HEK293 (cell line): ENCODE results near the gene EFCAB11.
"Not testable (repeated sequence)": the region's sequence is repeated elsewhere in the genome, so short reads cannot be mapped to it uniquely, and the experiment has no call there.

Source experiments
- CTCF ChIA-PET: fragments of 350-600 bp; formaldehyde crosslinking; extraction: SDS; loops from one replicate; lab custom pipeline; 2021; ENCODE audit warnings: antibody characterized with exemption; lab: Yijun Ruan, JAX
- POLR2A ChIA-PET: fragments of 300-600 bp; formaldehyde crosslinking; extraction: SDS; loops from one replicate; lab custom pipeline; 2020; ENCODE audit warnings: antibody characterized with exemption, inconsistent platforms; lab: Yijun Ruan, JAX
- H3K27ac ChIP-seq: fragments of 200-500 bp; sonication (Bioruptor generic); 2 replicates; pipeline ENCODE4 v1.5.1; 2014; ENCODE audit warnings: low read depth, low read length, control low read depth, inconsistent platforms; ENCODE audit errors: extremely low read depth
- H3K36me3 ChIP-seq, 2 experiments: fragments of 200-500 bp in 1 of 2; sonication (Bioruptor generic) in 1 of 2; 1 replicate in 1 of 2; 2 replicates in 1 of 2; pipeline ENCODE4 v1.5.1; 2014 to 2017; ENCODE audit warnings: inconsistent platforms in 2 of 2, low read length in 2 of 2; ENCODE audit not compliant: control insufficient read depth in 2 of 2, insufficient read depth in 1 of 2
- H3K4me1 ChIP-seq: fragments of 200-500 bp; sonication (Bioruptor generic); 2 replicates; pipeline ENCODE4 v1.5.1; 2014; ENCODE audit warnings: mild to moderate bottlenecking, low read length, inconsistent platforms; ENCODE audit not compliant: control insufficient read depth, insufficient read depth
- H3K4me3 ChIP-seq: 2 replicates; pipeline ENCODE4 v1.5.1; 2011; ENCODE audit warnings: low read depth, mild to moderate bottlenecking, control low read depth, low read length, moderate library complexity
- H3K9me3 ChIP-seq: fragments of 200-500 bp; sonication (Bioruptor generic); 2 replicates; pipeline ENCODE4 v1.5.1; 2014; ENCODE audit warnings: low read depth, low read length, inconsistent platforms; ENCODE audit not compliant: control insufficient read depth, insufficient read depth
- KLF7 ChIP-seq: fragments of 450-650 bp; formaldehyde crosslinking; IDR thresholded peaks from 2 replicates; pipeline ENCODE4 v1.5.1; 2016; ENCODE audit warnings: missing biosample characterization, missing genetic modification characterization, borderline replicate concordance
- KLF9 ChIP-seq: fragments of 450-650 bp; formaldehyde crosslinking; IDR thresholded peaks from 2 replicates; pipeline ENCODE4 v1.5.1; 2016; ENCODE audit warnings: missing biosample characterization, missing genetic modification characterization, low read depth
- SETDB1 ChIP-seq: IDR thresholded peaks from one replicate; pipeline ENCODE4 v1.6.1; 2017; ENCODE audit warnings: mild to moderate bottlenecking, low read length, moderate library complexity, mixed read lengths; ENCODE audit not compliant: insufficient read length
- SP2 ChIP-seq: fragments of 450-650 bp; formaldehyde crosslinking; IDR thresholded peaks from 2 replicates; pipeline ENCODE4 v1.5.1; 2016; ENCODE audit warnings: missing biosample characterization, missing genetic modification characterization
- ZBTB48 ChIP-seq: fragments of 450-650 bp; formaldehyde crosslinking; IDR thresholded peaks from 2 replicates; pipeline ENCODE4 v1.5.1; 2016; ENCODE audit warnings: missing biosample characterization, missing genetic modification characterization
- ZNF114 ChIP-seq: fragments of 450-650 bp; formaldehyde crosslinking; IDR thresholded peaks from 2 replicates; pipeline ENCODE4 v1.5.0; 2017; ENCODE audit warnings: missing biosample characterization, missing genetic modification characterization
- ZNF155 ChIP-seq: fragments of 450-650 bp; formaldehyde crosslinking; IDR thresholded peaks from 2 replicates; pipeline ENCODE4 v1.5.1; 2016; ENCODE audit warnings: missing biosample characterization, missing genetic modification characterization
- ZNF266 ChIP-seq: fragments of 450-650 bp; formaldehyde crosslinking; IDR thresholded peaks from 2 replicates; pipeline ENCODE4 v1.5.1; 2016; ENCODE audit warnings: missing biosample characterization, missing genetic modification characterization, low read depth
- ZNF274 ChIP-seq, 2 experiments: fragments of 200-500 bp in 1 of 2; fragments of 450-650 bp in 1 of 2; sonication (Bioruptor generic) in 1 of 2; formaldehyde crosslinking in 1 of 2; IDR thresholded peaks; 2 replicates each; pipeline versions ENCODE4 v1.5.1 to v1.6.1; 2014 to 2016; ENCODE audit warnings: borderline replicate concordance in 1 of 2, inconsistent platforms in 1 of 2, low read length in 1 of 2, missing biosample characterization in 1 of 2, missing genetic modification characterization in 1 of 2
- ZNF311 ChIP-seq: fragments of 450-650 bp; formaldehyde crosslinking; IDR thresholded peaks from 2 replicates; pipeline ENCODE4 v1.5.1; 2017; ENCODE audit warnings: missing biosample characterization, missing genetic modification characterization, borderline replicate concordance
- ZNF423 ChIP-seq: fragments of 450-650 bp; formaldehyde crosslinking; IDR thresholded peaks from 2 replicates; pipeline ENCODE4 v1.5.1; 2016; ENCODE audit warnings: missing biosample characterization, missing genetic modification characterization
- ZNF560 ChIP-seq: fragments of 450-650 bp; formaldehyde crosslinking; IDR thresholded peaks from 2 replicates; pipeline ENCODE4 v1.5.1; 2017; ENCODE audit warnings: missing biosample characterization, missing genetic modification characterization, borderline replicate concordance
- ZNF585B ChIP-seq: fragments of 450-650 bp; formaldehyde crosslinking; IDR thresholded peaks from 2 replicates; pipeline ENCODE4 v1.5.1; 2016; ENCODE audit warnings: missing biosample characterization, missing genetic modification characterization
- ZNF701 ChIP-seq: fragments of 450-650 bp; formaldehyde crosslinking; IDR thresholded peaks from 2 replicates; pipeline ENCODE4 v1.5.1; 2016; ENCODE audit warnings: missing biosample characterization, missing genetic modification characterization
- TF ChIP-seq, protein P1 (sequence below): fragments of 450-650 bp; formaldehyde crosslinking; IDR thresholded peaks from 2 replicates; pipeline ENCODE4 v1.5.1; 2016; ENCODE audit warnings: missing biosample characterization, missing genetic modification characterization
- TF ChIP-seq, protein P2 (sequence below): sonication (generic); formaldehyde crosslinking; IDR thresholded peaks from 2 replicates; pipeline ENCODE4 v1.8.1; 2022; ENCODE audit warnings: mild to moderate bottlenecking, moderate library complexity, missing genetic modification reagents
- TF ChIP-seq, protein P3 (sequence below): fragments of 450-650 bp; formaldehyde crosslinking; IDR thresholded peaks from 2 replicates; pipeline ENCODE4; 2016; ENCODE audit warnings: missing biosample characterization, missing genetic modification characterization
- TF ChIP-seq, protein P4 (sequence below): fragments of 450-650 bp; formaldehyde crosslinking; IDR thresholded peaks from 2 replicates; pipeline ENCODE4 v1.5.1; 2017; ENCODE audit warnings: missing biosample characterization, missing genetic modification characterization
- TF ChIP-seq, protein P5 (sequence below): fragments of 450-650 bp; formaldehyde crosslinking; IDR thresholded peaks from 2 replicates; pipeline ENCODE4 v1.5.1; 2016; ENCODE audit warnings: missing biosample characterization, missing genetic modification characterization

Gene EFCAB11

DNA sequence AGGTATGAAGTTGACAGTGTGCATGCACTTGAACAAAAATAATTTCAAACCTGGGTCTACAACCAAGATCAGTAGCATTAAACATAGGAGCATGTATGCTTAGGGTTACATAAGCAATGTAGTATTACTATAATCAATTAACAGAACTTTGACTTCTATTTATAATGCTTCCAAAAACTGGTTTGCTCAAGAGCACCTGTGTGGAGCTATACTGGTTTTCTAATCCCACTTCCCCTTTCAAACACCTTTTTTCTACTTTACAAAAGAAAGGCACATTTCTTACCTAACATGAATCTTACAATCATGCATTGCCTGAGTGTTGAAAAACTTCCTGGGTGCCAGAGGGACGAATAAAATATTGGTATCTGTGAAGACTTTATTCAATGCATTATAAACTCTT is 72.7 kb downstream of the EFCAB11 start:
- no peaks in the 10 kb centered on the region for H3K9me3 ChIP-seq
- no peak overlapping the region for H3K4me3 ChIP-seq
- no peaks in the 10 kb centered on the region for H3K36me3 ChIP-seq
- no peak overlapping the region for H3K27ac ChIP-seq
- CTCF ChIA-PET, result no interaction called here
- TF ChIP-seq ZNF266 (tag by site-specific recombination) (no peak), KLF7 (tag by site-specific recombination) (no peak)
- TF ChIP-seq, protein P1, sequence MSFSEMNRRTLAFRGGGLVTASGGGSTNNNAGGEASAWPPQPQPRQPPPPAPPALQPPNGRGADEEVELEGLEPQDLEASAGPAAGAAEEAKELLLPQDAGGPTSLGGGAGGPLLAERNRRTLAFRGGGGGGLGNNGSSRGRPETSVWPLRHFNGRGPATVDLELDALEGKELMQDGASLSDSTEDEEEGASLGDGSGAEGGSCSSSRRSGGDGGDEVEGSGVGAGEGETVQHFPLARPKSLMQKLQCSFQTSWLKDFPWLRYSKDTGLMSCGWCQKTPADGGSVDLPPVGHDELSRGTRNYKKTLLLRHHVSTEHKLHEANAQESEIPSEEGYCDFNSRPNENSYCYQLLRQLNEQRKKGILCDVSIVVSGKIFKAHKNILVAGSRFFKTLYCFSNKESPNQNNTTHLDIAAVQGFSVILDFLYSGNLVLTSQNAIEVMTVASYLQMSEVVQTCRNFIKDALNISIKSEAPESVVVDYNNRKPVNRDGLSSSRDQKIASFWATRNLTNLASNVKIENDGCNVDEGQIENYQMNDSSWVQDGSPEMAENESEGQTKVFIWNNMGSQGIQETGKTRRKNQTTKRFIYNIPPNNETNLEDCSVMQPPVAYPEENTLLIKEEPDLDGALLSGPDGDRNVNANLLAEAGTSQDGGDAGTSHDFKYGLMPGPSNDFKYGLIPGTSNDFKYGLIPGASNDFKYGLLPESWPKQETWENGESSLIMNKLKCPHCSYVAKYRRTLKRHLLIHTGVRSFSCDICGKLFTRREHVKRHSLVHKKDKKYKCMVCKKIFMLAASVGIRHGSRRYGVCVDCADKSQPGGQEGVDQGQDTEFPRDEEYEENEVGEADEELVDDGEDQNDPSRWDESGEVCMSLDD, result no peak
- POLR2A ChIA-PET, result no interaction called here
- no peaks in the 10 kb centered on the region for H3K4me1 ChIP-seq

DNA sequence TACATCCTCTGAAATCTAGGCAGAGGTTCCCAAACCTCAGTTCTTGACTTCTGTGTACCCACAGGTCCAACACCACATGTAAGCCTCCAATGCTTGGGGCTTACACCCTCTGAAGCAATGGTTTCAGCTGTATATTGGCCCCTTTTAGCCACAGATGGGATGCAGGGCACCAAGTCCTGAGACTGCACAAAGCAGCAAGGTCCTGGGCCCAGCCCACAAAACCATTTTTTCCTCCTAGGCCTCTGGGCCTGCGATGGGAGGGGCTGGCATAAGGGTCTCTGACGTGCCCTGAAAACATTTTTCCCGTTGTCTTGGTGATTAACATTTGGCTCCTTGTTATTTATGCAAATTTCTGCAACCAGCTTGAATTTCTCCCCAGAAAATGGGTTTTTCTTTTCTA is 80.4 kb downstream of the EFCAB11 start:
- CTCF ChIA-PET, H3K27ac ChIP-seq, H3K9me3 ChIP-seq, POLR2A ChIA-PET, H3K36me3 ChIP-seq, H3K4me3 ChIP-seq, H3K4me1 ChIP-seq: not testable (repeated sequence)
- TF ChIP-seq ZNF585B (tag by site-specific recombination) (peak; percentile 99), SETDB1 (peak; percentile 54)

DNA sequence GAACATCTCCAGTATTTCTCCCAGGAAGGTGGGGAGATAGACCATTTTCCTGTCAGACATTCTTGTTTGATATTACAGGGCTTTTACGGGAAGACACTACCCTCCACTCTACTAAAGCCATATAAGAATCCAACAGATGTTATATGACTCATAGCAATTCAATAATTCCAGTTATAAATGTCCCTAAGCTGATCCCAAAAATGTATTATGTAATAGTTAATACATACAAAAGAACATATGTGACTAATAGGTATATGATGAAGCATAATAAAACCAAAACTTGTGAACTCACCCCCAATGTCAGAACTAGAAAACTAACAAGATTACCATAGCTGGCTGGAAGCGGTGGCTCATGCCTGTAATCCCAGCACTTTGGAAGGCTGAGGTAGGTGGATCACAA is 84.2 kb downstream of the EFCAB11 start:
- TF ChIP-seq ZNF155 (no peak), KLF9 (no peak), ZNF114 (no peak), ZNF701 (tag by site-specific recombination) (no peak), ZNF560 (tag by site-specific recombination) (no peak)
- TF ChIP-seq, protein P2, sequence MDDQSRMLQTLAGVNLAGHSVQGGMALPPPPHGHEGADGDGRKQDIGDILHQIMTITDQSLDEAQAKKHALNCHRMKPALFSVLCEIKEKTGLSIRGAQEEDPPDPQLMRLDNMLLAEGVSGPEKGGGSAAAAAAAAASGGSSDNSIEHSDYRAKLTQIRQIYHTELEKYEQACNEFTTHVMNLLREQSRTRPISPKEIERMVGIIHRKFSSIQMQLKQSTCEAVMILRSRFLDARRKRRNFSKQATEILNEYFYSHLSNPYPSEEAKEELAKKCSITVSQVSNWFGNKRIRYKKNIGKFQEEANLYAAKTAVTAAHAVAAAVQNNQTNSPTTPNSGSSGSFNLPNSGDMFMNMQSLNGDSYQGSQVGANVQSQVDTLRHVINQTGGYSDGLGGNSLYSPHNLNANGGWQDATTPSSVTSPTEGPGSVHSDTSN (CRISPR knock-in tag), result no peak
- no peak overlapping the region for H3K4me3 ChIP-seq
- H3K9me3 ChIP-seq, result no peaks in the 10 kb centered on the region
- ChIA-PET POLR2A (no interaction called here), CTCF (interaction anchor here (0.6 to 0.7 kb wide), 2 partner anchors 18 to 583 kb away, joined by 3 to 4 read pairs; no protein-coding TSS in a partner anchor)
- H3K4me1 ChIP-seq, result no peaks in the 10 kb centered on the region
- no peaks in the 10 kb centered on the region for H3K36me3 ChIP-seq
- H3K27ac ChIP-seq, result no peak overlapping the region

DNA sequence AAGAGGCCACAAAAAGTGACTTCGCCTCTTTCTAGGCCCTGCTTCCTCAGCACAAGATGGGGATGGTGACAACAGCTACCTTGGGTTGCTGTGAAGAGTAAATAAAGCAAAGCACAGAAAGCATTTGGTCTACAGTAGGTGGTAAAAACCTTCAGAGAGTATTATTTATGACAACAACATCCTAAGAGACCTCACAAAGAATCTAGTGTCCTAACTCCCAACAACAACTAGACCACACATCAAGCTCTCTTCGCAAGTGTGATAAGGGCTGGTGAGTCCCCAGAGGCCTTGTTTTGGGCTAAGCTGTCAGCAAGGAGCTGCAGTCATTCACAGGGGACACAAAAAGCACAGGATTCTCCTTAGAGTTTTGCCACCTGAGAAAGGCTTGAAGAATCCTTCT is 84.9 kb downstream of the EFCAB11 start:
- no peaks in the 10 kb centered on the region for H3K36me3 ChIP-seq
- no peaks in the 10 kb centered on the region for H3K4me1 ChIP-seq
- no peaks in the 10 kb centered on the region for H3K9me3 ChIP-seq
- ChIA-PET POLR2A (no interaction called here), CTCF (no interaction called here)
- no peak overlapping the region for H3K4me3 ChIP-seq
- no peak overlapping the region for H3K27ac ChIP-seq
- no peak for TF ChIP-seq ZBTB48 (tag by site-specific recombination)
- TF ChIP-seq ZNF311, result no peak
- no peak for TF ChIP-seq ZNF274 (IDR thresholded peaks at IDR 0.05; ENCODE audit: low read length)
- no peak for TF ChIP-seq ZNF274 (tag by site-specific recombination; IDR thresholded peaks at IDR 0.05; ENCODE audit: borderline replicate concordance)
- TF ChIP-seq, protein P3, sequence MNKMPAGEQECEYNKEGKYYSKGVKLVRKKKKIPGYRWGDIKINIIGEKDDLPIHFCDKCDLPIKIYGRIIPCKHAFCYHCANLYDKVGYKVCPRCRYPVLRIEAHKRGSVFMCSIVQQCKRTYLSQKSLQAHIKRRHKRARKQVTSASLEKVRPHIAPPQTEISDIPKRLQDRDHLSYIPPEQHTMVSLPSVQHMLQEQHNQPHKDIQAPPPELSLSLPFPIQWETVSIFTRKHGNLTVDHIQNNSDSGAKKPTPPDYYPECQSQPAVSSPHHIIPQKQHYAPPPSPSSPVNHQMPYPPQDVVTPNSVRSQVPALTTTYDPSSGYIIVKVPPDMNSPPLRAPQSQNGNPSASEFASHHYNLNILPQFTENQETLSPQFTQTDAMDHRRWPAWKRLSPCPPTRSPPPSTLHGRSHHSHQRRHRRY (tag by site-specific recombination), result no peak
- TF ChIP-seq, protein P4, sequence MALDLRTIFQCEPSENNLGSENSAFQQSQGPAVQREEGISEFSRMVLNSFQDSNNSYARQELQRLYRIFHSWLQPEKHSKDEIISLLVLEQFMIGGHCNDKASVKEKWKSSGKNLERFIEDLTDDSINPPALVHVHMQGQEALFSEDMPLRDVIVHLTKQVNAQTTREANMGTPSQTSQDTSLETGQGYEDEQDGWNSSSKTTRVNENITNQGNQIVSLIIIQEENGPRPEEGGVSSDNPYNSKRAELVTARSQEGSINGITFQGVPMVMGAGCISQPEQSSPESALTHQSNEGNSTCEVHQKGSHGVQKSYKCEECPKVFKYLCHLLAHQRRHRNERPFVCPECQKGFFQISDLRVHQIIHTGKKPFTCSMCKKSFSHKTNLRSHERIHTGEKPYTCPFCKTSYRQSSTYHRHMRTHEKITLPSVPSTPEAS (tag by site-specific recombination), result no peak
- TF ChIP-seq SP2 (tag by site-specific recombination), result no peak
- no peak for TF ChIP-seq ZNF423 (tag by site-specific recombination)
- TF ChIP-seq, protein P5, sequence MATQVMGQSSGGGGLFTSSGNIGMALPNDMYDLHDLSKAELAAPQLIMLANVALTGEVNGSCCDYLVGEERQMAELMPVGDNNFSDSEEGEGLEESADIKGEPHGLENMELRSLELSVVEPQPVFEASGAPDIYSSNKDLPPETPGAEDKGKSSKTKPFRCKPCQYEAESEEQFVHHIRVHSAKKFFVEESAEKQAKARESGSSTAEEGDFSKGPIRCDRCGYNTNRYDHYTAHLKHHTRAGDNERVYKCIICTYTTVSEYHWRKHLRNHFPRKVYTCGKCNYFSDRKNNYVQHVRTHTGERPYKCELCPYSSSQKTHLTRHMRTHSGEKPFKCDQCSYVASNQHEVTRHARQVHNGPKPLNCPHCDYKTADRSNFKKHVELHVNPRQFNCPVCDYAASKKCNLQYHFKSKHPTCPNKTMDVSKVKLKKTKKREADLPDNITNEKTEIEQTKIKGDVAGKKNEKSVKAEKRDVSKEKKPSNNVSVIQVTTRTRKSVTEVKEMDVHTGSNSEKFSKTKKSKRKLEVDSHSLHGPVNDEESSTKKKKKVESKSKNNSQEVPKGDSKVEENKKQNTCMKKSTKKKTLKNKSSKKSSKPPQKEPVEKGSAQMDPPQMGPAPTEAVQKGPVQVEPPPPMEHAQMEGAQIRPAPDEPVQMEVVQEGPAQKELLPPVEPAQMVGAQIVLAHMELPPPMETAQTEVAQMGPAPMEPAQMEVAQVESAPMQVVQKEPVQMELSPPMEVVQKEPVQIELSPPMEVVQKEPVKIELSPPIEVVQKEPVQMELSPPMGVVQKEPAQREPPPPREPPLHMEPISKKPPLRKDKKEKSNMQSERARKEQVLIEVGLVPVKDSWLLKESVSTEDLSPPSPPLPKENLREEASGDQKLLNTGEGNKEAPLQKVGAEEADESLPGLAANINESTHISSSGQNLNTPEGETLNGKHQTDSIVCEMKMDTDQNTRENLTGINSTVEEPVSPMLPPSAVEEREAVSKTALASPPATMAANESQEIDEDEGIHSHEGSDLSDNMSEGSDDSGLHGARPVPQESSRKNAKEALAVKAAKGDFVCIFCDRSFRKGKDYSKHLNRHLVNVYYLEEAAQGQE (tag by site-specific recombination), result no peak
